HFFc6 (cell line): Measurements from ENCODE around the gene DTNB. TPM values are rescaled to one million over a fixed set of nuclear protein-coding genes. Genes with fewer than 3 reads are reported as not detected.

ENCODE experiments used
- DNase-seq: peaks from one replicate; pipeline ENCODE4 v3.0.0-alpha.2; 2018
- H3K27ac Mint-ChIP-seq: 2 replicates; pipeline ENCODE4 v1.8.0; 2020; ENCODE audit warnings: mild to moderate bottlenecking, mixed read lengths
- H3K27me3 Mint-ChIP-seq: 2 replicates; pipeline ENCODE4 v1.8.0; 2021; ENCODE audit warnings: mild to moderate bottlenecking, moderate library complexity, mixed read lengths; ENCODE audit not compliant: insufficient read depth
- H3K36me3 Mint-ChIP-seq: 2 replicates; pipeline ENCODE4 v1.8.0; 2021; ENCODE audit warnings: low read depth, mixed read lengths
- H3K4me1 Mint-ChIP-seq: 2 replicates; pipeline ENCODE4 v1.8.0; 2020; ENCODE audit warnings: low read depth, mixed read lengths
- H3K4me3 Mint-ChIP-seq: 2 replicates; pipeline ENCODE4 v1.8.0; 2020; ENCODE audit warnings: mild to moderate bottlenecking, moderate library complexity, mixed read lengths
- H3K9me3 Mint-ChIP-seq: 2 replicates; pipeline ENCODE4 v1.8.0; 2020; ENCODE audit warnings: mild to moderate bottlenecking, mixed read lengths
- CTCF ChIP-seq: fragments of 200-600 bp; sonication (generic); IDR thresholded peaks from 2 replicates; pipeline ENCODE4 v1.5.0; 2021; ENCODE audit warnings: antibody characterized with exemption, mild to moderate bottlenecking
- total RNA-seq, 6 experiments: library from RNA; stranded (reverse); fragmentation: NEBNext Ultra II Directional; extraction: Animal tissue kit (Norgen Biotek cat#: 25700); gene quantifications; 2 replicates in 1 of 6; 3 replicates in 5 of 6; pipeline ENCODE4 v1.2.3, GENCODE V29; 2021

The DTNB gene
- total RNA-seq, 6 experiments from 2014 or later = 4.2 to 6.2 (median 4.7) TPM

- Mint-ChIP-seq H3K36me3 (no peaks in the 10 kb centered on the region), H3K4me1 (no peaks in the 10 kb centered on the region), H3K9me3 (no peaks in the 10 kb centered on the region), H3K4me3 (no peak overlapping the region), H3K27me3 (peaks cover 10% of the 10 kb centered on the region), H3K27ac (no peak overlapping the region)
- TF ChIP-seq CTCF = peak; percentile 82
- peak; percentile 74 for DNase-seq
Observed at GRCh38 chr2:25700221-25700660, 26.9 kb upstream of the DTNB start.

DNA sequence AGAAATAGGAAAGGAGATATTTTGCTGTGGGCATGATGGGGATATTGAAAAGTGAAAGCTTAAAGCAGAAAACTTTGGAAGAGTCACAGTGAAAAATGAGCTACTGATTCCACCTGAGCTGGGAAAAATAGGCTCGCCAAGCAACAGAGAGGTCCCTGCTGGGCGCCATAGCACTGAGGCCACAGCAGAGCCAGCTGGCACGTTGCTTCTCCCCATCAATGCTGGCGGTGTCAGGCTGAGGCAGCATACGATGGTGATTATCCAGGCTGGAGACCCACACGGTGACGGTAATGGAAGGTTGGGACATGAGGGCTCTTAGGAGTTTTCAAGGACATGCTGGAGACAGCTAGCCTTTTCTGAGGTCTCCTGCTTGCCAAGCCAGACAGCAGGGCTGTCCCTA, 25.8 kb upstream of the DTNB start:
- Mint-ChIP-seq H3K27ac (no peak overlapping the region), H3K9me3 (no peaks in the 10 kb centered on the region), H3K4me3 (no peak overlapping the region), H3K4me1 (no peaks in the 10 kb centered on the region), H3K27me3 (peaks cover 3% of the 10 kb centered on the region), H3K36me3 (no peaks in the 10 kb centered on the region)
- no peak for TF ChIP-seq CTCF
- DNase-seq = no peak

- Mint-ChIP-seq H3K4me1 (no peaks in the 10 kb centered on the region), H3K27ac (no peak overlapping the region), H3K9me3 (no peaks in the 10 kb centered on the region), H3K4me3 (no peak overlapping the region), H3K36me3 (no peaks in the 10 kb centered on the region), H3K27me3 (peaks cover 3% of the 10 kb centered on the region)
- no peak for TF ChIP-seq CTCF
- no peak for DNase-seq
Observed at GRCh38 chr2:25698752-25699151, 25.4 kb upstream of the DTNB start.

- H3K4me1 Mint-ChIP-seq = no peaks in the 10 kb centered on the region
Observed at GRCh38 chr2:25697559-25698341, 24.4 kb upstream of the DTNB start.

DNA sequence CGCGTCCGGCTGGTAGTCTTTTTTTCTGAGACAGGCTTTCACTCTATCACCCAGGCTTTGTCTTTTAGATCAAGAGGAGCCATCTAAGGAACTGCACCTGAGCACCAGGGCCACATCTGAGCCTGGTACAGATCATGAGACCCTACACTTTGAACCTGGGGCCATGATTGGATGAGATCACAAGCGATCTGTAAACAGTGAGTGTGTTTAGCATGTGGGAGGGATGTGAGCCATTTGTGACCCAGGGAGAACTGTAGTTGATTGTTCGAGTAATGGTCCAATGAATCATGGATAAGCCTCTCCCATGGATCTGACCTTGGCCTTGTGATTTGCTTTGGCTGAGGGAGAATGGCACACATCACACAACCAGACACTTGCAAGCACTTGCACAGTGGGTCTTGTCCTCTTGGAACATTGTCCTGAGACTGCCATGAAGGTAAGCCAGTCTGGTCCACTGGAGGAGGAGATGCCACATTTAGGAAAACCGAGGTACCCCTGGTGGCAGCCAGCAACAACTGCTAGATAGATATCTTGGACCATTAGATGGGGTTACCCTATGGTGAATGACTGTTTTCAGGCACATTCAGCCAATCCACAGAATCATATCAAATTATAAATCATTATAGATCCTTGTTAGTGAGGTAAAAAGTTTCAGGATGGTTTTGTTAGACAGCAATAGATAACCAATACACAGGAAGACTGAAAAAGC, 19.5 kb upstream of the DTNB start:
- no peak overlapping the region for H3K27ac Mint-ChIP-seq
- no peak for DNase-seq
- H3K9me3 Mint-ChIP-seq = no peaks in the 10 kb centered on the region
- peak; percentile 36 for TF ChIP-seq CTCF
- H3K27me3 Mint-ChIP-seq = peaks cover 15% of the 10 kb centered on the region
- H3K36me3 Mint-ChIP-seq = no peaks in the 10 kb centered on the region
- peaks cover 6% of the 10 kb centered on the region for H3K4me1 Mint-ChIP-seq
- H3K4me3 Mint-ChIP-seq = no peak overlapping the region

More at GRCh38 chr2:25697559-25698341, 24.4 kb upstream of the DTNB start:
- no peak for TF ChIP-seq CTCF
- H3K27me3 Mint-ChIP-seq = peaks cover 10% of the 10 kb centered on the region
- no peak overlapping the region for H3K4me3 Mint-ChIP-seq
- H3K9me3 Mint-ChIP-seq = no peaks in the 10 kb centered on the region
- H3K27ac Mint-ChIP-seq = no peak overlapping the region
- H3K36me3 Mint-ChIP-seq = no peaks in the 10 kb centered on the region
- no peak for DNase-seq
